ENCODE measurements around the gene ESF1.
"Not testable (repeated sequence)": the region's sequence is repeated elsewhere in the genome, so short reads cannot be mapped to it uniquely, and the experiment has no call there.

Gene ESF1

DNA sequence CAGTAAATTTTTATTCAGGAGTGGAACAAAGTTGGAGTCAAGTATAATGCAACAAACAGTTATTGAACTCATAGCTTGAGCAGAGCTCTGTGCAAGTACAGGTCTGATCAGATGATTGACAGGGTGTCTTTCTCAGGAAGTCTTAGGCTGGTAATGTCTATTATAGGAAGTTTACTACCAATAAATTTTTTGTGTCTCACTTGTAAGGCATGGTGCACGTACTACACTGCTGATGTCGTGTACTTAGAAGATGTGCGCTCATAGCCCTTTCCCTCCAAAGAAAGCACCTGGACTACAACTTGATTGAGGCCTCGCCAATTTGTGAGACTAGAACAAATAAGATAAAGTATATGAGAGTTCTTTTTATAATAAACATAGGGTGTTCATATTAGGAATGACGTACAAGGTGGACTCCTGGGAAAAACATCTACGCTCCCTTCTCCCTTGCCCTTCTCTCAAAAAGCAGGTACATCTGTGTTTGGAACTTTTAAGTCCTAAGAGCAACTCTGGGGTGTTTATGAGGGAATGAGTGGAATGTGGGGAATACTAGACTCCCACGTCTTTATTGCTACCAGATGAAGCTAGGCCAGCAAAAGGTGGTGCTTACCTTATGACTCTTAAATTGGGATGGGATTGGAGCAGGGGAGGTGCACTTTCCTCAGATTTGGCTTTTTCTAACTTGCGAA, 1.6 kb upstream of the ESF1 start:
- no peak for DNase-seq

DNA sequence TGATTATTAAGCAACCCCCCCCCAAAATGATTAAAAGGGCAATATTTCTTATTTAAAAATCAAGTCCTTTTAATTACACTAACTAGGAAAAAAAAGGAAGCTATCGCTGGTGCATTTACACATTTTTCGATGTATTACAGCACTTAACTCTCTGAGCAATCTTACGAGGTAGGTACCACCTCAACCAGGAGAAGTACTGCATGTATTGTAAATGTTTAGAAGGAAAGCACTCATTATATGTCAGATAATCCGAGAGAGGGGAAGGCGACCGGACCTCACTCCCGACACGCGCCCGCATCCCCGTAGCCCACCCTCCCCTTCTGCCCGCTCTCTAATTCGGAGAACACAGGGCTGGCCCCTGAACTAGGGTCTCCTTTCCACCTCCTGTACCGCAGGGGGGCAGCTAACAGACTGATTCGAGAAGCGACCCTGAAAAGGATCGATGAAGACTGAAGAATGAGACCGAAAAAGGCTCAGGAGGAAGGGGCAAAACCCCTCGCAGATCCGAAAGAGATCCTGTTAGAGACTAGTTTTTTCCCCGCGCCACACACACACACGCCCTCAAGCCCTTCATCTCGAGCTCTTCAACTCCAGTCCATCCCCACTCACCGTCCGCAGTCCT, 337 bp downstream of the ESF1 start:
- DNase-seq = no peak

- no peak for DNase-seq
These were observed 1.2 kb downstream of the ESF1 start for GRCh38 chr20:13783528-13783927.

DNA sequence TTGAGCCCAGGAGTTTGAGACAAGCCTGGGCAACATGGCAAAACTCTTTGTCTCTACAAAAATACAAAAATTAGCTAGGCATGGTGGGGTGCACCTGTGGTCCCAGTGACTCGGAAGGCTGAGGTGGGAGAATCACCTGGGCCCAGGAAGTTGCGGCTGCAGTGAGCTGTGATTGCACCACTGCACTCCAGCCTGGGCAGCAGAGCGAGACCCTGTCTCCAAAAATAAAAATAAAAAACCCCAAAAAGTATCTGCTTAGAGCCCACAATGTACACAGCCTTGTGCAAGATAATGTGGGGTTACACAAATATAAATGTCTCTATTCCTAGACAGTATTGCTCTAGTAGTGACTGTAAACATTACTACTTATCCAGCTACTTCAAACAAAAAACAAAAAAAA, 5.9 kb downstream of the ESF1 start:
- no peak for DNase-seq

- no peak for DNase-seq
These were observed 7.5 kb downstream of the ESF1 start for GRCh38 chr20:13777171-13777601.

DNA sequence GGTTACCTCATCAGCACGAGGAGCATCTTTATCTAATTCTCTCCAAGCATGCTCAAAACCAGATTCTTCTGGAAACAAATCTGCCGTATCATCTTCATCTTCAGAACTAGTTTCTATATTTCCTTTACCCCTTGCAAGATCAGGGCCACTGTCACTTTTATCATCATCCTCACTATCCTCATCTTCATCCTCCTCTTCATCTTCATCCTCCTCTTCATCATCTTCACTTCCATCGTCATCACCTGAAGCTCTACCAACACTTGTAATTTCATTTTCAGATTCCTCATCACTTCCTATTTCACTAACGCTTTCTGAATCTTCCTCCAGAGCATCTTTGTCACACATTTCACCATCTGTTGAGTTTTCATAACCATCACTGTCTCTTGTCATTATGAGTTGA, 8.9 kb downstream of the ESF1 start:
- no peak for DNase-seq

DNA sequence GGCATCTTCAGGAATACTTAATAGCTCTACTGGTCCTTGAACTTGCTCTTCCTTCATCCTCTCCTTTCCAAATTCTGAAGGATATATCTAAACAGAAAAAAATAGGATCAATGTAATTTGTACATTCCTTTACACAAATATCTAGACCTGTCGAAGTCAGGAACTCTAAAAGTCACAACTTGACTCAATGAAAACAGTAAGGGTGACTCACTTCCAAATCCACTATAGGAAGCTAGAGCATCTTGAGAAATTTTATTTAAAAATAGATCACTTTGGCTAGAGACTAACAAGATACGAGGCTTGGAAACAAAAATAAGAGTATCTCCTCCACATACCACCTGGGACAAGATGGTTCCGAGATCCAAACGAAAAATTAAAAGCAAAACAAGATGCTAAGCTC, 12.2 kb downstream of the ESF1 start:
- DNase-seq = no peak

GRCh38 chr20:13771853-13772453, 12.8 kb downstream of the ESF1 start:
- no peak for DNase-seq

GRCh38 chr20:13770141-13770540, 14.6 kb downstream of the ESF1 start:
- DNase-seq = no peak

DNA sequence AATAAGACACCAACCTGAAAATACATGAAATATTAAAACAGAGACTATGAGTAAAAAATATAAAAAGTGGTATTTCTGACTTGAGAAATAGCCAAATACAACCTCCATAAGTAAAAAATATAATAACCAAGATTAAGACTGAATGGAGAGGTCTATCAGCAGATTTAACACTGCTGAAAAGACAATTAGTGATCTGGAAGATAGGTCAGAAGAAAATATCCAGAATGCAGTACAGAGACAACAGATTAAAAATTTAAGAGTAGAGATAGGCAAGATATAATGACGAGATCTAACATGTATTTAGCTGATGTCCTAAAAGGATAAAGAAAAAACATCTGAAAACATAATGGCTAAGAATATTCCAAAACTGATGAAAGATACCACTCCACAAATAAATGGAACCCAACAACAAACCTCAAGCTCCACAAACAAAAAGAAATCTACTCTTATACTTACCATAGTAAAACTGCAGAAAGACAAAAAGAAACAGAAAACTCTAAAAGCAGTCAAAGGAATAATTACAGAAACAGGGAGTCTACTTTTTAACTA, 18.8 kb downstream of the ESF1 start:
- DNase-seq = no peak

- DNase-seq = no peak
These were observed 19.4 kb downstream of the ESF1 start for GRCh38 chr20:13765299-13765698.

- not testable (repeated sequence) for DNase-seq
These were observed 24.2 kb downstream of the ESF1 start for GRCh38 chr20:13760451-13760946.

DNA sequence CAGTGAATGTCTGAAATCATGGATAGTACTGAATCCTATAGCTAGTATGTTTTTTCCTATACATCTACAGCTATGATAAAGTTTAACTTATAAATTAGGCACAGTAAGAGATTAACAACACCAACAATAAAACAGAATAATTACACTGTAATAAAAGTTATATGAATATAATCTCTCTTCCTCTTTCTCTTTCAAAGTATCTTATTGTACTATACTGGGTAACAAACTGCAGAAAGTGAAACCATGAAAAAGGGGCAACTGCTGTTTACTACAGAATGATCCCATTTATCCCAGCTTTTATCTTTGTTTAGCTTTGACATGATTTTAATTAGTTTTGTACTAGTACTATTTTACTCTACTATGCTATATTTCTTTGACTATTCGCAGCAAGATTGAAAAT, 25.8 kb downstream of the ESF1 start:
- no peak for DNase-seq

- no peak for DNase-seq
These were observed 28.2 kb downstream of the ESF1 start for GRCh38 chr20:13756551-13756950.

DNA sequence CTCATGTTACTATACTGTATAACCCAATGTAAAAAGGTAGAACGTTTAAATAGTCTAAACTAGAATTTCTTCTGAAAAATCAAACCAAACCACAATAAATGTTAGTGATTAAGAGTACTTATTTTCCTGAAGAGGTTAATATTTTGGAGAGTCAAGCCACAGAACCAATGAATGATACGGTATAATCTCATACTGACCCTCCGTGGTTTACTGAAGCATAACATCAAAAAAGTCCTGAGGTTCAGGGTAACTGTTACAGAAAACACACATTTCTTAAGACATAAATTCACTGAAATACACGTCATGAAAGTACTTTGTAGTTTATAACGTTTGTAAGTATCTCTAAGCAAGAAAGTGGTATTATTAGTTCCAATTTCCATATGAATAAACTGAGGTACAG, 28.9 kb downstream of the ESF1 start:
- DNase-seq = no peak

DNA sequence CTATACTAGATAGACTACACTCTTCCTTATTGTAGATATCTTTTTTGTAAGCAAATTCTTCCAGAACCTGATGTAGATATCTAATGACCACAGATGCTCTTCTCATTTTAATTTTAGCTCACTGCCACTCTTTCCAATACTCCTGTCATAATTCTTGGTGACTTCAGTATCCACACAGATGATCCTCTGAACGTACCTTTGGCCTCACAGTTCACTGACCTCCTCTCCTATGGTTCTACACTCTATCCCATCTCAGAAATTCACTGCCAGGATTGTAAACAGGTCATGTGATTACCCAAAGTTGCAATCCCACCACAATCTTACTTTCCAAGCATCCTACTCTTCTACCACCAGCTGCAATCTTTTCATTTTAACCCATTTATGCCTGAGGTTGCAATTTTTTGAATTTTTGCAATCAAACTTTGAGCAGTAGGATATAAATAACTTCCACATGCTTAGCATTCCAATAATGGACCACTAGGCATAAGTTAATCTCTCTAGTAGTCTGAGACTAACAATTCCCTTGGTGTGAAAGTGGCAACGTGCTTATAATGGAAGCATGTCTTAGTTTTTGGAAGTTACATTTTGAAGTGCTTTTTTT, 31.2 kb downstream of the ESF1 start:
- DNase-seq = no peak

DNA sequence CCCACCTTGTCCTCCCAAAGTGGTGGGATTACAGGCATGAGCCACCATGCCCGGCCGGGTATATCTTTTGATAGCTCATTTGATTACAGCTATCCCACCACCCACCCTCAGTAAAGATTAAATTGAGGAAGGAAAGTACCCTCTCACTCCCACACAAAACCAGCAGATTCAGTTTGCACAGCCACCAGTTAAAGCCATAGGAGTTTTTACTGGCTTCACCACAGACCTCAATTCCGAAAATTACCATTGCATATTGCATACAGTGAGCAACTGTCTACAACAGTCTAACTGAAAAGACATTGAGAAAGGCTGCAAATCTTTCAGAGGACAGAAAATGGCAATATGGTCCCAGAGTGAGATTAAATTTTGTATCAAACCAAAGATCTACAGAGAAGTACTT, 34.9 kb downstream of the ESF1 start:
- DNase-seq = no peak

- no peak for DNase-seq
These were observed 38.9 kb downstream of the ESF1 start for GRCh38 chr20:13745784-13746183.

DNA sequence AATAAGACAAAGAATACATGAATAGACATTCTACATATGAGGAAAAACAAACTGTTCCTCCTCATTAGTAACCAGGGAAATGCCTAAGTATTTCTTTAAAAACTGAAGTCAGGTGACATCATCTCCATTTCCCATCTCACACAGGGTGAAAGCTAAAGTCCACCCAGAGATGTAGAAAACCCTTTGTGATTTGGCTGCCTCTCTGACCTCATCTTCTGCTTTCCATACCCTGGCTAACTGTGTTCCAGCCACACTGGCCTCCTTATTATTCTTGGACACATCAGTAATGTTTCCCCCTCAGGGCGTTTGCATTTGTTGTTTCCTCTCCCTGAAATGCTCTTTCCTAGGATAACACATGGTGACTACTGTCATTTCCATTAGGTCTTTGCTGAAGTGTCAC, 40.4 kb downstream of the ESF1 start:
- DNase-seq = no peak

GRCh38 chr20:13741879-13742278, 42.8 kb downstream of the ESF1 start:
- no peak for DNase-seq

DNA sequence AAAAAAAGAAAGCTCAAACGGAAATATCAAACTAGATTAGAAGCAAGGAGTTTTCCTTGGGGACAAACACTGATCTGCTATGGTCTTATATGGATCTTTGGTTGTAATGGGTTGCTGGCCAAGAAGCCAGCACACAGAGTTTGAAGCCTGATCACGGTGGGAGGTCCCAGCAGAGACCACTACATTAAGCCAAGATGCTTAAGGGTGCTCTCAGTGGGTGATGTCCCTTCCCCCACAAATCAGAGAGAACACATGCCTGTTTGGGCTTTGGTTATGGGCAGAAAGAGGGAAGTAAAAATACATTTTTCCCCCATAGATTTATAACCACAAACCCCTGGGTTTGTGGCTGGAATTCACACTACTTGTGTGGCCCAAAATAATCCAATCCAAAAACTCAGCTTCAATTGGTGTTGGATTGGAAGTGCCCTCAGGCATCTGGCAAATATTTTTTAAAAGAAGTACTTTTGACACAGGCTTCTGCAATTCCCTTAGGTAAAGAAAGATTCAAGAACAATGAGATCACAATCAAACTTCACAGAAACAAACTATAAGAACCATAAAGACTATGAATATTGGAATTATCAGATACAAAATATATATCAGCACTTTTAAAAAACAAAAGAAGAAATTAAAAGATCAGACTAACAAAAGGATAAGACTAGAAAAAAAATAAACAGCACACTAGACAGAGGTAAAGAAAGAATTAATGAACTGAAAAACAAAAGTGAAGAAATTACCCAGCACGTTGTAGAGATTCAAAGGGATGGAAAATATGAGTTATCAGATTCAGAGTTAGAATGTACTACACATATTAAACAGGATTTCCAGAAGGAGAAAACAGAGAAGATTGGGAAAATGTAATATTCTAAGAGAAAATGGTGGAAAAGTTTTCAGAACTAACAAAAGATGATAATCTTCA, 44.7 kb downstream of the ESF1 start:
- DNase-seq = no peak

DNA sequence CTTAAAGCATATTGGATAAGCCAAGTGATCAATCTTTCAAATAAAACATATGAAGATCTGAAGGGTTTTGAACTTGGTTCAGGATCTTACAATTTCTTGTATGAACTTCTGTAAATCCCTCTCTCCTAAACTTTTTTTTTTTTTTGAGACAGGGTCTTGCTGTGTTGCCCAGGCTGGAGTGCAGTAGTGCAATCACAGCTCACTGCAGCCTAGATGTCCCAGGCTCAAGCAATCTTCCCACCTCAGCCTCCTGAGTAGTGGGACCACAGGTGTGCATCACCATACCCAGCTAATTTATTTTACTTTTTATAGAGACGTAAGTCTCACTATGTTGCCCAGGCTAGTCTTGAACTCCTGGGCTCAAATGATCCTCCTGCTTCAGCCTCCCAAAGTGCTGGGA, 46.5 kb downstream of the ESF1 start:
- not testable (repeated sequence) for DNase-seq
